SHP77 treated with DMSO at 0.1 percent for 48 hours (cell line): ENCODE measurements around the gene MLXIPL.
"Not testable (repeated sequence)": the region's sequence is repeated elsewhere in the genome, so short reads cannot be mapped to it uniquely, and the experiment has no call there.

ENCODE experiments used
- DNase-seq: peaks from one replicate; lab custom pipeline; 2025; lab: John Stamatoyannopoulos, UW

The MLXIPL gene

DNA sequence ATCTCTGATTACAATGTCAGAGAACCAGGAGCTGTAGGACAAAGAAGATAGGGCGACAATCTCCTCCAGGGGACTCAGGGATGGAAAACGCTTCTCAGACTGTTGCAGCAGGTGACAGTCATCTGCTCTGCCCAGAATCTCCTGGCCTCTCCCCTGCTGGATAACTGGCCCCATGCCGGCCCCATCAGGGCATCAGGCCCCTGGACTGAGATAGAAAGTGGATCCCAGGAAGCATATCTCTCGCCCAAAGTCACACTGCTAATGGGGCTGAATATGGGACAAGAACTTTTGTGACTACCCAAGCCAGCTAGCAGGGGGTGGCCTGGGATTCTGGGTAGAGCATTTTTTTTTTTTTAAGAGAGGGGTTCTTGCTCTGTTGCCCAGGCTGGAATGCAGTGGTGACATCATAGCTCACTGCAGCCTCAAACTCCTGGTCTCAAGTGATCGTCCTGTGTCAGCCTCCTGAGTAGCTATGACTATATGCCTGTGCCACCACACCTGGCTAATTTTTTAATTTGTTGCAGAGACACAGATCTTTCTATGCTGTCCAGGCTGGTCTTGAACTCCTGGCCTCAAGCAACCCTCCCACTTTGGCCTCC is 20.5 kb upstream of the MLXIPL start:
- DNase-seq, result no peak

DNA sequence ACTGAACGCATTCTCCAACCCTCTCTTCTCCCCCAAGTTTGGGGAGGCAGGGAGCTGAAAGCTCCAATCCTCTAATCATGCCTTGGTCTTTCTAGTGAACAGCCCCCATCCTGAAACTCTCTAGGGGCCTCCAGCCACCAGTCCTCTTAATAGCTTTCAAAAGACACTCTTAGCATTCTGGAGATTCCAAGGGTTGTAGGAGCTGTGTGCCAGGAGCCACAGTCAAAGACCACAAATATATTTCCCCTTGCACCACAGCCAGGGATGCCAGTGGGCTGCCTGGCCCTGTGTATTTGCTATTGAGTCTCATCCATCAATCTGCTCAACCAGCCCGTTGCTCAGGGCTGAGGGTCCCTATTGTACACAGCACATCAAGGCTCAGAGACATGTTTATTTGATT is 18.5 kb upstream of the MLXIPL start:
- no peak for DNase-seq

DNA sequence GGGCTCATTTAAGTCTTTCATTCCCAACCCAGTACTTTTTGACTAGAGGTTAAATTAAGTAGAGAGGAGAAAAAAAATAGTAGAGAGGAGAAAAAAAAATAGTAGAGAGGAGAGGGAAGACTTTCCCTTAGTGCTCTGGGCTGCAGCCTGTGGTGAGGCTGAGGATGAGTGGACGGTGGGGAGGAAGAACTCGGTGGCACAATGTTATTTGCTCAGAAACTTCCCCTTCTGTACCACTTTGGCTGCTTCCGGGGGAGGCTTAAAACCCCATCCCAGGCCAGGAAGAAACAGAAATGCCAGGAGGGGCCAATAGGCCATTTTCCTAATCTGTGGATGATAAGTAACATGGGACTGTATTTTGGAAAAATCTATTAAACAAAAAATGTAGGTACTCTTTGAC is 14.6 kb upstream of the MLXIPL start:
- no peak for DNase-seq

DNA sequence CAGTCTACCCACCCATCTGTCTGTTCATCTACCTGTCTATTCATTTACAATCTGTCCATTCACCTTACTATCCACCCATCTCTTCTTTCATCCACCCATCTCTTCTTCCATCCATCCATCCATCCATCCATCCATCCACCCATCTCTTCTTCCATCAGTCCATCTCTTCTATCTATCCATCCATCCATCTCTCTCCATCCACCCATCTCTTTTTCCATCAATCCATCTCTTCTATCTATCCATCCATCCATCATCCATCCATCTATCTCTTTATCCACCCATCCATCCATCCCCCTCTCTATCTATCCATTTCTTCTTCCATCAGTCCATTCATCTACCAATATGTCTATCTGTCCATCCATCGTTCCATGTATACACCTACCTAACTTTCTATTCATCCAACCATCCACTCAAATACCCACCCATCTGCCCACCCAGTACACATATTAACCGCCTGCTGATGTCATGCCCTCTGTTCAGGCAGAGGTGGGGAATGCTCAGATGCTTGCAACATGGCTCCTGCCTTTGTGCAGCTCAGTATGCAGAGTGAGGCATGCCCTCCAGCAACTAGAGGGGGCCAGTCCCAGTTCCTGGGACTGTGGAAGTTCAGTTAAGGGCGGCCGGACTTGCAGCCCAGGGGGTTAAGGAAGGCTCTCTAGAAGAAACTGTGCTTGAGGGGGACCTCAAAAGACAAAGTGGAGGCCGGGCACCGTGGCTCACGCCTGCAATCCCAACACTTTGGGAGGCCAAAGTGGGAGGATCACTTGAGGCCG is 11.3 kb upstream of the MLXIPL start:
- no peak for DNase-seq

DNA sequence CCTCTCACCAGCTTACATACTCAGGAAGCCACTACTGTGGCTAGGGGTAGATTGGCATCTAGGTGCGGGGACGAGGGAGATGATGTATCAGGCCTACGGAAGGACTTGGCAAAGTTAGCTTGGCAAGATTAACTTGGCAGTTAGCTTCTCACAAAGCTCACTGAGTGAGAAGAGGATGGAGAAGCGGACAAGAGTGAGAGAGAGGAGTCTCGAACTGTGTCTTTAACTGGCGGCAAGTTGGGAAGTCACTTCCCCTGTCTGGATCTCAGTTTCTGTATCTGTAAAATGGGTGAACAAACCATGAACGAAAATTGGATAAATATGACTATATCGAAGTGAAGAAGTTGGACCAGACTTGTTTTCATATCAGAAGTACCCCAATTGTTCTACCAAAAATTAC is 9.5 kb upstream of the MLXIPL start:
- DNase-seq, result no peak

DNA sequence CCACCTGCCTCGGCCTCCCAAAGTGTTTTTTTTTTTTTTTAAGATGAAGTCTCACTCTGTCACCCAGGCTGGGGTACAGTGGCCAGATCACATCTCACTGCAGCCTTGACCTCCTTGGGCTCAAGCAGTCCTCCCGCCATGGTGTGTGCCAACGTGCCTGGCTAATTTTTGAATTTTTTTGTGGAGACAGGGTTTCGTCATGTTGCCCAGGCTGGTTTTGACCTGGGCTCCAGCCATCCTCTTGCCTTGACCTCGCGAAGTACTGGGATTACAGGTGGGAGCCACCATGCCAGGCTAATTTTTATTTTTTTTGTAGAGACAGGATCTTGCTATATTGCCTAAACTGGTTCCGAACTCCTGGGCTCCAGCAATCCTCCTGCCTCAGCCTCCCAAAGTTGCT is 9.0 kb upstream of the MLXIPL start:
- no peak for DNase-seq

DNA sequence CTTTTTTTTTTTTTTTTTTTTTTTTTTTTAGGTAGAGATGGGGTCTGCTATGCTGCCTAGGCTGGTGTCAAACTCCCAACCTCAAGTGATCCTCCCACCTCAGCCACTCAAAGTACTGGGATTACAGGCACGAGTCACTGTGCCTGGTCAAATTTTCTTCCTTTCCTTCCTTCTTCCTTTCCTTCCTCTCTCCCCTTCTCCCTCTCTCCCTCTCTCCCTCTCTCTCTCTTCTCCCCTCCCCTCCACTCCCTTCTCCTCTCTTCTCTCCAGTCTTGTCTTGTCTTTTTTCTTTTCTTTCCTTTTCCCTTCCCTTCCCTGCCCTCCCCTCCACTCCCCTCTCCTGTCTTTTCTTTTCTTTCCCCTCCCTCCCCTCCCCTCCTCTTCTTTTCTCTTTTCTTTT is 7.2 kb upstream of the MLXIPL start:
- DNase-seq, result no peak

DNA sequence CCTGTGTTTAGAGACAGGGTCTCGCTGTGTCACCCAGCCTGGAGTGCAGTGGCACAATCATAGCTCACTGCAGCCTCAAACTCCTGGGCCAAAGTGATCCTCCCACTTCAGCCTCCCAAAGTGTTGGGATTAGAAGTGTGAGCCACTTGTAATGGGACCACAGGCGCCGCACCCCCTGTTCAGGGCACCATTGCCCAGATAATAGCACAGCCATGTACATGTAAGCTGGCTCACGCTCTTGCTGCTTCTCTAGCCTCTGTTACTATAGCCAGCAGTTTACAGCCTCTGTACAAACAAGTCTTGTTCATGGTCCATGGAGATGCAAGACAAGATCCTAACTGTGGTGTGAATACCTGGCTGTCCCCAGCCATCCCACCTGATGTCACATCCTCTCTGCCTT is 4.2 kb upstream of the MLXIPL start:
- DNase-seq, result no peak

DNA sequence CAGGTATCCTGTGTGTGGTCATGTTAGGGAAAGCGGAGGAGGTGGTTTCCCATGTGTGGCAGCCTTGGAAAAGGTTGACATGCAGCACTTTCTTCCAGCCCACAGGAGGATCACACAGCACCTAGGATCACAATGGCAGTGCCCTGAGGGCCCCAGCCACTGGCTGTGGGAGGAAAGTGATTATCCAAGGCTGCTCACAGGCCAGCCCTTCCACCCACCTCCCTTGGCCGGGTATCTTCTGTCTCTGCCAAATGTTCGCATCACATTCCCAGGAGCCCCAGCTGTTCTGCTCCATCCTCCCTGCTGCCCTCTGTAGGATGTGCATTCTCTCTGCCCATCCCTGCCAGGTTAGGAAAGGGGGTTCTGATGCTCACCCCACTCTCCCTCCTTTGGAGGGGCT is 2.5 kb upstream of the MLXIPL start:
- no peak for DNase-seq

DNA sequence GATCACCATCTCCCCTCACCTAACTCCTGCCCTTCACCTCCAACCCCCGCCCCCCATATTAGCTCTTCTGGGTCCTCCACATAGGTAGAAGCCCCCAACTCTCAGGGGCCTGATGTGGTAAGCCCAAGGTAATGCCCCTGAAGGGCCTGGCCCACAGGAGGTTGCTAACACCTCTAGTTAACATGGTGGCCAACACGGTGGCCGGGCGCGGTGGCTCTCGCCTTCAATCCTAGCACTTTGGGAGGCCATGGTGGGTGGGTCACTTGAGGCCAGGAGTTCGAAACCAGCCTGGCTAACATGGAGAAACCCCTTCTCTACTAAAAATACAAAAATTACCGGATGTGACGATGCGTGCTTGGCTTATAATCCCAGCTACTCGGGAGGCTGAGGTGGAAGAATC is 954 bp upstream of the MLXIPL start:
- DNase-seq, result no peak

DNA sequence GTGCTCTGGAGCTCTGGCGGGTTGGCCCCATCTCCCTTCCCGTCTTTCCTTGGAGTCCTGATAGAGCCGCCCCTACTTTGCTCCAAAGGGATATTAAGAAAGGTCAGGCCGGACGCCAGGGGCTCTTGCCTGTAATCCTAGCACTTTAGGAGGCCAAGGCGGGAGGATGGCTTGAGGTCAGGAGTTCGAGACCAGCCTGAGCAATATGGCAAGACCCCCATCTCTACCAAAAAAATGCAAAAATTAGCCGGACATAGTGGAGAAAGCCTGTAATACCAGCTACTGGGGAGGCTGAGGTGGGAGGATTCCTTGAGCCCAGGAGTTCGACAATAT is 313 bp upstream of the MLXIPL start:
- DNase-seq, result no peak

DNA sequence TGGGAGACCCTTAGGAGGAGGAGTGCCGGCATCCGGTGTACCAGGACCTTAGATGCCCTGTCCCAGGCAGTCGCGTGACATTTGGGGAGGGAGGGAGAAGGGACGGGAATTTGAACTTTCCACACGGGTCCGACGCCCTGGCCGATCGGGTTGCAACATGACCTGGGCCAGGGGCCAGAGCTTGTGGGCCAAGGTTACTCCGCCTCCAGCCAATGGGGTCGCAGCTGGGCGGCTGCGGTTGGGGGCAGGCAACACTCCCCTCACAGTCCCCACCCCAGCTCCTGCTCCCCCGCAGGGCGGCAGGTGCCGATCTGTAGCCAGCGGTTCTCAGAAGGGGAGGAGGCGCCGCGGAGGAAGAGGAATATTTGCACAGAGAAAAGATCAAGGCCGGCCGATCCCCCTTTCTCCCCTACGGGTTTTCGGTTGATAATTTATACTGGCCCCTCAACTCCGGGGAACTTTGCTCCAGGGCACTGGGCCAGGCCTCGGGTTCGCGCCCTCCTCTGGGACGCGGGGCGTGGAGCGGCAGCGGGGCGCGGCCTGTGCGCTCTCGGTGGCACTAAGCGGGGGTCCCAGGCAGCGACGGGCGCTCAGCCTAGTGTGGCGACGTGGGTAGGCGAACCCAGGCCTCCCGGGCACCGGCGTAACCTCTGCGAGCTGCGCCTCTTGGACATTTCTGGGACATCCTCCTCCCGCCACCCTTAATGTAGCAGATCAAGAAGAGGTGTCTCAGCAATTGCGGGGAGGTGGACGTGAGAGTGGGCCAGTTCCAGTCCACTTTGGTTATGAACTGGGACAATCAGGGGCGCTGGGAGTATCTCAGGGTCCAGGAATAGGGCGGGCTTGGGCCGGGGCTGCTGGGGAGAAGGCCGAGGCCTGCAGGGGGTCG is 1.2 kb downstream of the MLXIPL start:
- DNase-seq, result no peak

DNA sequence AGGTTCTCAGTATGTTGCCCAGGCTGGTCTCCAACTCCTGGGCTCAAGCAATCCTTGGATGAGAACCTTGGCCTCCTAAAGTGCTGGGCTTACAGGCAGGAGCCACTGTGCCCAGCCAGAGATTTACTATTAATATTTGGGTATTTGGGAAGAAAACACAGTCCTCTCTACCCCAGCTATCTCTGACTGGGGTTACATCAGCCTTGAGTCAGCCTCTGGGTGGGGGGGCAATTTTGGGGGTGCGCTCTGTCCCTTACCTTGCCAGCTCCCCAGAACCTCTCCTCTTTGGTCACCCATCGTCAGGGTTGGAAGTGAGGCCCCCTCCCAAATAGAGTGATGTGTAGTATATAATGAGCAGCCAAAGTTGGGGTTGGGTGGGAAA is 1.8 kb downstream of the MLXIPL start:
- DNase-seq, result no peak

DNA sequence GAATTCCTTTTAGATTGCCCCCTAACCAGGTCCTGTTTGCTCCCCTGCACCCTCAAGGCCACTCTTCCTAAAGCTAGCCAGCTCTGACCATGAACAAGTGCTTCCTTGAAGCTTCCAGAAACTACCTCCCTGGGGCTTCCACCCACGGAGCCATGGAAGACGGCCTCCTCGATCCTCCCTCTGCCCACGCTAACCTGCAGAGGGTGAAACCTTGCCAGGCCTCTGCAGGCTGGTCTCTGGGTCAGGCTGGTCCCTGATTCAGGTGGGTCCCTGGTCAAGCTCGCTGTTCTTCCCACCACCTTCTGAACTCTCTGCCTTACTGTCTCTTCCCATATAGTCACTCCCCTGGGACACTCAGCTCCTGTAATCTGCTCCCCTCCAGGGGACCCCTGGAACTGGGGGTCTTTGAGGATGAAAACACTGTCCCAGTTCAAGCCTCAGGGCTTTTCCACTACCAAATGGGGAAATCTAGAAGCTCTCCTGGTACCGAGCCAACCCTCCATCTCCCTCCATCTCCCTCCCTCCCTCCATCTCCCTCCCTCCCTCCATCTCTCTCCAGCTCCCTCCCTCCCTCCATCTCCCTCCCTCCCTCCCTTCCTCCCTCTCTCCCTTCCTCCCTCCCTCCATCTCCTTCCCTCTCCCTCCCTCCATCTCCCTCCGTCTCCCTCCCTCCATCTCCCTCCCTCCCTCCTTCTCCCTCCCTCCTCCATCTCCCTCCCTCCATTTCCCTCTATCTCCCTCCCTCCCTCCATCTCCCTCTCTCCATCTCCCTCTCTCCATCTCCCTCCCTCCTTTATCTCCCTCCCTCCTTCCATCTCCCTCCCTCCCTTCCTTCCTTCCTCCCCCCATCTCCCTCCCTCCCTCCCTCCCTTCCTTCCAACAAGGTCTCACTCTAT is 2.9 kb downstream of the MLXIPL start:
- DNase-seq, result no peak

DNA sequence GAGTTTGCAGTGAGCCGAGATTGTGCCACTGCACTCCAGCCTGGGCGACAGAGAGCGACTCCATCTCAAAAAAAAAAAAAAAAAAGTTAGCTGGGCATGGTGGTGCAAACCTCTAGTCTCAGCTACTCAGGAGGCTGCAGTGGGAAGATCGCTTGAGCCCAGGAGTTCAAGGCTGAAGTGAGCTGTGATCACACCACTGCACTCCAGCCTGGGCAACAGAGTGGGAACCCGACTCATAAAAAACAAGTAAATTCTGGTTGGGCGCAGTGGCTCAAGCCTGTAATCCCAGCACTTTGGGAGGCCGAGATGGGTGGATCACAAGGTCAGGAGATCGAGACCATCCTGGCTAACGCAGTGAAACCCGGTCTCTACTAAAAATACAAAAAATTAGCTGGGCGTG is 4.9 kb downstream of the MLXIPL start:
- not testable (repeated sequence) for DNase-seq

DNA sequence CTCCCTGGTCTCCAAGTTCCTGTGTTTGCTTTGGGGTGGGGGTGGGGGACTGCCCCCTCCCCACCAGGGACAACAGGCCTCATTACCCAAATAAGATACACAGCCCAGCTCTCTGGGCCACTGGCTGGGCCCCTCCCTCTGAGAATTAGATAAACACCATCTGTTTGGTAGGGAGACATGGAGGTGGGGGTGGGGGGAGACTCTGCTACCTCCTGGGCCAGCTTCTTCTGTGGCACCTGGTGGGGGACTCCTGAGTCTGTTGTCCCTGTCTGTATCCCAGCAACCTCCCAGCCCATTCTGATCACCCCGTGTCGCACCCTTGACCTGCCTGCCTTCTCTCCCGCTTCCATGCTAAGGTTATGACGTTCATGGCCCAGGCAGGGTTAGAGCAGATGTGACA is 5.8 kb downstream of the MLXIPL start:
- no peak for DNase-seq

DNA sequence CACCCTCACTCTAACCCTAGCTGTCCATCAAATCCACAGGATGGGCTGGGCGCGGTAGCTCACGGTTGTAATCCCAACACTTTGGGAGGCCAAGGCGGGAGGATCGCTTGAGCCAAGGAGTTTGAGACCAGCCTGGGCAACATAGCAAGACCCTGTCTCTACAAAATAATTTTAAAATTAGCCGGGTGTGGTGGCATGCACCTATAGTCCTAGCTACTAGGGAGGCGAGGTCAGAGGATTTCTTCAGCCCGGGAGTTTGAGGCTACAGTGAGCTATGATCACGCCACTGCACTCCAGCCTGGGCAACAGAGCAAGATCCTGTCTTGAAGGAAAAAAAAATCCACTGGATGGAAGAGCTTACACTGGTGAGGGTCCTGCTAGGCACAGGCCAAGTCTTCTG is 6.8 kb downstream of the MLXIPL start:
- DNase-seq, result not testable (repeated sequence)

DNA sequence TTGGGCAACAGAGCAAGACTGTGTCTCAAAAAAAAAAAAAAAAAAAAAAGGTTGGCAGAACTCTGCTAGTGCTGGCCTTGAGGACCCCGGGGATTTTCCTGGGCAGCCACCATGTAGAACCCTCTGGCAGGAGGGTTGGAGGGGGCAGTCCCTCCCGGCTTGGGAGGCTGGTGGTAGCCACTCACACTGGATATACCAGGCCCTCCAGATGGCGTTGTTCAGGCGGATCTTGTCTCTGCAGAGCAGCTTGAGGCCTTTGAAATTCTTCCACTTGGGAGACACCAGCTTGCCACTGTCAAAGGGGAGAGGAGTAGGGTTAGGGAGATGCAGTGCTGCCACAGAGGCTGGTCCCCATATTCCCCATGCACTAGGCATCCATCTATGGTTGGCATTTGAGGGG is 8.4 kb downstream of the MLXIPL start:
- no peak for DNase-seq

DNA sequence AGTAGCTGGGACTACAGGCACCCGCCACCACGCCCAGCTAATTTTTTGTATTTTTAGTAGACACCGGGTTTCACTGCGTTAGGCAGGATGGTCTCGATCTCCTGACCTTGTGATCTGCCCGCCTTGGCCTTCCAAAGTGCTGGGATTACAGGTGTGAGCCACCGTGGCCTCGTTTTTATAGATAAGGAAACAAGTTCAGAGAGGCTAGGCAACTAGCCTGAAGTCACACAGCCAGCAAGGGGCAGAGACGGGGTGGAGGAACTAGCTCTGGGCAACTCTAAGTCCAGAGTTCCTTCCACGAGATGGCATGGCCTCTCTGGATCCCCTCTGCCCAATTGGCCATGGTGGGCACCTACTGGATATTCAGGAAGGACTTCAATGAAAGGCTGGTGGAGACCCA is 9.4 kb downstream of the MLXIPL start:
- not testable (repeated sequence) for DNase-seq

DNA sequence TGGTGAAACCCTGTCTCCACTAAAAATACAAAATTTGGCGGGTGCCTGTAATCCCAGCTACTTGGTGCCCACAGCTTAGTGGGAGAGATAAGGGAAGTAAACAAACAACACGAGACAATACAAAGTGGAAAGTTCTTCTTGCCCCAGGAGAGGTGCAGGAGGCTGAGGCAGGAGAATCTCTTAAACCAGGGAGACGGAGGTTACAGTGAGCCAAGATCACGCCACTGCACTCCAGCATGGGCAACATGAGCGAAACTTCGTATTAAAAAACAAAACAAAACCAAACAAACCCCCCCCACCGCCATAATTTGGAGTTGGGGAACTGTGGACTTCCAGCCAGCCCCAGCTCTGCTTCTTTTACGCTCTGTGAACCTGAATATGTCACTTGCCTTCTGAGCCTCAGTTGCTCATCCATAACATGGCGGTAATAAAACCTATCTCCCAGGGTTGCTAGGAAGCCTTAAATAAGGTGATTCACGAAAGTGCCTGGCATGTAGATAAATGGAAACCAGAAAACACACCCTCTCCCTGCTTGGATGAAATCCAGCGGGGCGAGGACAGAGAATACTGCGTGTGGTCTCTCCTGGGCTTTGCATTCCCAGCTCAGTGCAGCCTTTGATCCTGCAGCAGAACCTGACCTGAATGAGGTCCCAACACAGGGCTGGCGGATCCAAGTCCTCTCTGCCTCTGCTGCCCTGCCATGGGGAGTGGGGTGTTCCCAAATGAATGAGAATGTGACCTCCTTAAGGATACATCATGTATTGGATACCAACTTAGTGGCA is 10.2 kb downstream of the MLXIPL start:
- DNase-seq, result no peak

DNA sequence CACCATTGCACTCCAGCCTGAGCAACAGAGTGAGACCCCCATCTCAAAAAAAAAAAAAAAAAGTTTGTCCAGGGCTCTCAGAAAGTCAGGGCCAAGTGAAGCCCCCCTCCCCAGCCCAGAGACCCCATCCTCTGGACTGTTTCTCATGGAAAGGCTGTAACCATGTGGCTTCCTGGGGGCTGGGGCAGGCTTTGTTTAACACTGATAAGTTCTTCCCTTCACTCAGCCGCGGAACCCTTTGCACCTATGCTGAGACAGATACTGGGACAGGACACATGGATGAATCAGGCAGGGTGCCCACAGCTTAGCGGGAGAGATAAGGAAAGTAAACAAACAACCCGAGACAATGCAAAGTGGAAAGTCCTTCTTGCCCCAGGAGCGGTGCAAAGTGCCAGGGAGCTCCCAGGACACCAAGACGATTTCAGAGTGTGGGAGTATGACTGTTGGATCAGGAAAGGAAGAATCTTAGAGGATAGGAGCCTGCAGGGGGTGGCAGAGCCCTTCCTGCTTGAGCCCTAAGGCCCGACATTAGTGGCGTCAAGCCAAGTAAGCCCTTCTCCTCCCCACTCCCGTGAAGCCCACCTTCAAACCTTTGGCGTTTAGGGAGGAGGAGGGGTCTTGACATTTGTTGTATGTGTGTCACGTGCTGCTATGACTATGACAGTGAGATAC is 11.6 kb downstream of the MLXIPL start:
- DNase-seq, result no peak
